ENCODE results near the gene UBTD2. TPM values are rescaled to one million over a fixed set of nuclear protein-coding genes. Genes with fewer than 3 reads are reported as not detected.
"Not testable (repeated sequence)": the region's sequence is repeated elsewhere in the genome, so short reads cannot be mapped to it uniquely, and the experiment has no call there.

UBTD2 gene
- total RNA-seq (2014; rRNA removed; shearing (Covaris generic)): 31.0 and 37.0 TPM in 2 replicates

- DNase-seq (ENCODE audit: low read depth): peak; percentile 80
Measured at GRCh38 chr5:172283020-172283861, at the start of gene UBTD2. Gene UBTD2 (minus strand): TSS chr5:172283764. CDS start chr5:172283665, 99 bp downstream.

DNA sequence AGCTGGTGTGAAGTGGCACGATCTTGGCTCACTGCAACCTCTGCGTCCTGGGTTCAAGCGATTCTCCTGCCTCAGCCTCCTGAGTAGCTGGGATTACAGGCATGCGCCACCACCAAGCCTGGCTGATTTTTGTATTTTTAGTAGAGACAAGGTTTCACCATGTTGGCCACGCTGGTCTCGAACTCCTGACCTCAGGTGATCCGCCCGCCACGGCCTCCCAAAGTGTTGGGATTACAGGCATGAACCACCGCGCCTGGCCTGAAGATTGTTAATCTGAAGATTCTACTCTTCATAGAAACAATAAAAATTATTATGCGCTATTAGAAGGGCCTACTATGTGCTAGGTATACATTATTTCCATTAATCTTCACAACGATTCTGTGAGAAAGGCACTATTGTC, 43.3 kb upstream of the UBTD2 start:
- not testable (repeated sequence) for DNase-seq (ENCODE audit: low read depth)

GRCh38 chr5:172325452-172325851, 41.9 kb upstream of the UBTD2 start:
- DNase-seq (ENCODE audit: low read depth): no peak

DNA sequence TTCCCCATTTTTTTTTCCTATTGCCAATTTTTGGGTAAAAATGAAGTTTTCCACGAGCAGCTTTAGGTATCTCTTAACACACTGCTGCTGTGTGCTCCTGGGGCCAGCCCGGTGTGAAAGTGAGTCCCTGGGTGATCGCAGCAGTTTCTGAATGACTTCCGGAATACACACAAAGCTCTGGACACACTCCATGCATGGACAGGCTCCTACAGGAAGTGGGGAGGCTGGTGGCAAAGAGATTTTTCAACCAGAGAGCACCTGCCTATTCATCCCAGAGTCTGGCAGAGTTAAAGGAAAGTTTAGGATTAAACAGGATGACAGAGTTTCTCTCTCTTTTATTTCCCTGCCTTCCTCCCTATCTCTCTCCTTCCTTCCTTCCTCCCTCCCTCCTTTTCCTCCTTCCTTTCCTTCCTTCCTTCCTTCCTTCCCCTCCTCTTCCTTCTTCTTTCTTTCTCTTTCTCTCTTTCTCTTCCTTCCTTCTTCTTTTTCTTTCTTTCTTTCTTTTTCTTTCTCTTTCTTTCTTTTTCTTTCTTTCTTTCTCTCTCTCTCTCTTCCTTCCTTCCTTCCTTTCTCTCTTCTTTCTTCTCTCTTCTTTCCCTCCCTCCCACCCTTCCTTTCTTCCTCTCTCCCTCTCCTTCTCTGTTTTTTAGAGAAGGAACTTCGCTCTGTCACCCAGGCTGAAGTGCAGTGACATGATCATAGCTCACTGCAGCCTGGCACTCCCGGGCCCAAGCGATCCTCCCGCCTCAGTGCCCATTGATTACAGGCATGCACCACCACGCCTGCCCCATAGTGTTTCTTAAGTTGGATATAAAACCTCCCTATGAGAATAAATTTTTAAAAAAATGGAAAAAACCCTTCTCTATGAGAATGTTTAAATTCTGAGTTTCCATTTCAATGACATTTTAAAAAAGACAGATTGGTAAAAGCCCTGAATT, 38.7 kb upstream of the UBTD2 start:
- peak; percentile 47 for DNase-seq (ENCODE audit: low read depth)

- DNase-seq (ENCODE audit: low read depth): no peak
Measured at GRCh38 chr5:172321593-172321992, 38.0 kb upstream of the UBTD2 start.

DNA sequence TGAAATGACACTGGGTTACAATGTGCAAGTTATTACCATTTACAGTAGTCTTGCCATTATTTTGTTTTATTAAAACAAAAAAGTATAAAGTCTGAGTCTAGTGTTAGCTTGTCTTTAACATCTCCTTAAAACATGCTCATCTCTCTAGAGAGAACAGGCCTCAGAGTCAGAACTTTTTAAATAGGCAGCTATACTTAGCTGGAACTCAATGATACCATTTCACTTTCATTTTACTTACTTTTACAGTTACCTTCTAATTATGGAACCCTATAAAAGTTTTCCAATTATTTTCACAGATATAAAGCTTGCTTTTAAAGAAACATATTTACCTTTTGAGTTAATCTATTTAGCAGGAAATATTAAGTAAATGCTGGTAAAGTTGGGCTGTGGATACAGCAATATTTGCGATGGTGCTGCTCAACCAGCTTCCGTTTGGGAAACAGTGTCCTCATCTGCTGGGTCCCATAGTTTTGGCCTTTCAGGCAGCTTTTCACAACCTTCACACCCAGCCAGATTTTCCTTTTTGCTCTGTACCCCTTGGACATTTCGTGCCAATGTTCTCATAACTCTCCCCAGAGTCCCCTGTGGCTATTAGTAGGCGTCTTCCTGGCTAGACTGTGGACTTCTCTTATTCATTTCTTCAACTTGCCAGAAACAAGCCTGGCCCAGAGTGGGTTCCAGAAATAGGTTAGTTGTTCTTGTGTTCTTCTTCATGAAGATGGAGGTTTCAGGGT, 36.3 kb upstream of the UBTD2 start:
- DNase-seq (ENCODE audit: low read depth): no peak

GRCh38 chr5:172315587-172316493, 32.3 kb upstream of the UBTD2 start:
- DNase-seq (ENCODE audit: low read depth): no peak

DNA sequence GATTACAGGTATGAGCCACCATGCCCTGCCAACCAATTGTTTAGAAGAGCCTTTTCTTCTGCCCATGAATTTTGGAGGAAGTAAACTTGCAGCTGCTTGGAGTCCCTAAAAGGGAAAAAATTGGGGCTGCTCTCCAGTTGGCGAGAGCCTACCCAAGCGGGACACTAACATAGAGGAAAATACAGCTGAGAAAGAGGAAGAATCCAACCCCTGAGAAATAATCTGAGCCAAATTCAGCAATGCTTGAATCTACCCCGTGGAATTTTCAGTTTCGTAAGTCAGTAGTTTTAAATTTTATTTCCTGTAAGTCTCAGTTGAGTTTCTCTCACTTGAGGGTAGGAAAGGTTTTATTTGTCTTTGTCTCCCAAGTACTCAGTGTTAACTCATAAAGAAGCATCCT, 30.4 kb upstream of the UBTD2 start:
- no peak for DNase-seq (ENCODE audit: low read depth)

DNA sequence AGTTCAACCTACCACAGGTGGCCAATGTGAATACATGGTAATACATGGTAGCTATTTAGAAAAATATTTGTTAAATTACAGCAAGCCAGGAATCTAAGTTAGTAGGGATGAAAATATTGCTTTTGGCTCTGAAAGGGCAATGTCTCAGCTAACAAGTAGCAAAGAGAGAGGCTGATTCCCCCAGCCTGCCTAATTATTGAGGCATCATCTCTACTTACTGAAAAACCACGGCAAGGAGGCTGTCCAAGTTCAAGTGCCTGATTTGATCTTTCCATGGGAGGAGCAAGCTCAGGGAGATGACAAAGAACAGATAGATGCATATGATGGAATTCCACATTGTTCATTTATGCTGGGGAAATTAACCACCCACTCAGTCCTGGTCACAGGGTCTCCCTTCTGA, 28.7 kb upstream of the UBTD2 start:
- DNase-seq (ENCODE audit: low read depth): no peak

- no peak for DNase-seq (ENCODE audit: low read depth)
Measured at GRCh38 chr5:172311605-172312004, 28.0 kb upstream of the UBTD2 start.

DNA sequence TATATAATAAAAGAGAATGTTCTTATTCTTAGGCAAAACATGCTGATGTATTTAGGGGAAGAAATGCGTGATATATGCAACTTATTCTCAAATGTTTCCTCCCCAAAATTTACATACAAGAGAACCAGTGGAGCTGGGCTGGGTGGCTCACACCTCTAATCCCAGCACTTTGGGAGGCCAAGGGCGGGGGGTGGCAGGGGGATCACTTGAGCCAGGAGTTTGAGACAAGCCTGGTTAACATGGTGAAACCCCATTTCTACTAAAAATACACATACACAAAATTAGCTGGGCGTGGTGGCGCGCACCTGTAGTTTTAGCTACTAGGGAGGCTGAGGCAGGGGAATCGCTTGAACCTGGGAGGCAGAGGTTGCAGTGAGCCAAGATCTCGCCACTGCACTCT, 27.5 kb upstream of the UBTD2 start:
- DNase-seq (ENCODE audit: low read depth): no peak

GRCh38 chr5:172305380-172305779, 21.8 kb upstream of the UBTD2 start:
- no peak for DNase-seq (ENCODE audit: low read depth)

DNA sequence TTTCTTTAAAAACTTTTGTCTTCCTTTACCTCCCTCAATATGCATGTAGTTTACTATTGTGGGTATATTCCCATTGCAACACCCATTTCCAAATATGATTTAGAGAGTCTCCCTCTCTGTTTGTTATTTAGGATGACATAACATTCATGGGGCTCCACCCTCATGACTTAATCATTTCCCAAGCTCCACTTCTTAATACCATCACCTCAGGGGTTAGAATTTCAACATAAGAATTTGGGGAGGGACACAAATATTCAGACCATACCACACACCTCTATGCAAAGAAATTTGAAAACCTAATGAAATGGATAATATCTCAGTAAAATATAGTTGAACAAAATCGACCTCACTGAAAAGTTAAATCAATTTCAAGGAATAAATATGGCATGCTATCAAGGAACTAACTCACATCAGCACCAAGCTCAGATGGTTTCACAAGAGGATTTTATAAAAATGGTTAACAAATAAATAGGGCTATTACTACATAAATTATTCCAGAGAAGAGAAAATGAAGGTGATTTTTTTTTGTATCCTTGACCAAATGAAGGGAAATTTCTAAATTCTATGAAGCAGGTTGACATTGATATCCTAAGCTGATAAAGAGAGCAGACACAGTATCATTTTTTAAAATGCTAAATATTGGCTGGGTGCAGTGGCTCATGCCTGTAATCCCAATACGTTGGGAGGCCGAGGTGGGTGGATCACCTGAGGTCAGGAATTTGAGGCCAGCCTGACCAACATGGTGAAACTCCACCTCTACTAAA, 20.2 kb upstream of the UBTD2 start:
- peak; percentile 13 for DNase-seq (ENCODE audit: low read depth)

DNA sequence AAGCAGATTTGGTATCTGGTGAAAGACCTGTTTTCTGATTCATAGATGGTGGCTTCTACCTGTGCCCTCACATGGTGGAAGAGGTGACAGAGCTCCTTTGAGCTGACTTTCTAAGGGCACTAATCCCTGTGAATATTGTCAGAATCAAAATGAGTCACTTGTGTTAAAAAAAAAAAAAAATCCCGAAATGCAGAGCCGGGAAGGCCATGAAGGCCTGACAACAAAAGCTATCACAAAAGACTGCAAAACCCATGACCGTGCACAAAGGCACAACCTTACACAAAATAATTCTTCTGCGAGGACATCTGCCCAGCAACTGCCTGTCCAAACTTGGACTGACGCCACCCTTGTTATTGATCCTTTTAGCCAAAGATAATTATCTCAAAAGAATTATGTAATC, 19.6 kb upstream of the UBTD2 start:
- DNase-seq (ENCODE audit: low read depth): peak; percentile 31

- no peak for DNase-seq (ENCODE audit: low read depth)
Measured at GRCh38 chr5:172302047-172302710, 18.6 kb upstream of the UBTD2 start.

- DNase-seq (ENCODE audit: low read depth): peak; percentile 81
Measured at GRCh38 chr5:172299916-172300439, 16.4 kb upstream of the UBTD2 start.

DNA sequence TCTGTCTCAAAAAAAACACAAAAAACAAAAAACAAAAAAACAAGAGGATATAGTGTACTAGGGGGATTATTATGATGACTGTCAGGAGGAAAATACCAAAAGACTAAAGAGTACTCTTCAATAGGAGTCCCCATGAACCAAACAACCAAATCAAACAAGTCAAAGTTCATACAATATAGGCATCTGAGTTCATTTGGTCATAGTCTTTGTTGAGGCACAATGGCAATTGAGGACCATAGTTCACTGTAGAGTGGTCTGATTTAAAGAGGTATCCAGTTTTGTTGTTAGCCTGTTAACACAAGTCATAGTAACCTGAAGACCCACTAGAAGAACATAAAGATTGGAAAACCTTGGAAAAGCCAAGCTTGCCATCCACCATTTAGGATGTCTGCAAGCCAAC, 11.3 kb upstream of the UBTD2 start:
- no peak for DNase-seq (ENCODE audit: low read depth)

GRCh38 chr5:172293745-172294342, 10.3 kb upstream of the UBTD2 start:
- no peak for DNase-seq (ENCODE audit: low read depth)

Data from M059J (cell line).